Neural cell (in vitro differentiated cells): Measurements from ENCODE around the gene CEP192. TPM values are rescaled to one million over a fixed set of nuclear protein-coding genes. Genes with fewer than 3 reads are reported as not detected.

Experiments
- H2AFZ ChIP-seq: fragments of 200-600, 300-800 bp; sonication (generic), shearing (Covaris generic); 2 replicates; pipeline ENCODE4 v1.6.0; 2014; ENCODE audit warnings: low read depth, mild to moderate bottlenecking, antibody characterized with exemption, low read length, moderate library complexity
- H3F3A ChIP-seq: fragments of 200-600 bp; shearing (Covaris generic); 2 replicates; pipeline ENCODE4 v1.6.1; 2016; ENCODE audit warnings: mild to moderate bottlenecking, moderate library complexity, mixed read lengths, antibody characterized with exemption, low read length; ENCODE audit not compliant: insufficient read depth, poor library complexity, severe bottlenecking
- H3K27ac ChIP-seq: fragments of 200-600, 300-800 bp; sonication (generic), shearing (Covaris generic); 2 replicates; pipeline ENCODE4 v1.5.1; 2014; ENCODE audit warnings: mild to moderate bottlenecking, low read length, moderate library complexity
- H3K27me3 ChIP-seq: fragments of 300-800, 200-600 bp; sonication (generic), shearing (Covaris generic); 2 replicates; pipeline ENCODE4 v1.6.0; 2014; ENCODE audit warnings: mild to moderate bottlenecking, low read depth, low read length, moderate library complexity; ENCODE audit not compliant: insufficient read depth
- H3K36me3 ChIP-seq: fragments of 300-800, 200-600 bp; sonication (generic), shearing (Covaris generic); 2 replicates; pipeline ENCODE4 v1.5.1; 2014; ENCODE audit warnings: mild to moderate bottlenecking, antibody characterized with exemption, low read length, moderate library complexity; ENCODE audit not compliant: insufficient read depth
- H3K4me2 ChIP-seq: fragments of 300-800, 200-600 bp; sonication (generic), shearing (Covaris generic); 2 replicates; pipeline ENCODE4 v1.6.0; 2014; ENCODE audit warnings: mild to moderate bottlenecking, low read length
- H3K4me3 ChIP-seq: fragments of 300-800, 200-600 bp; sonication (generic), shearing (Covaris generic); 2 replicates; pipeline ENCODE4 v1.5.1; 2014; ENCODE audit warnings: mild to moderate bottlenecking, low read length, moderate library complexity
- H3K79me2 ChIP-seq: fragments of 200-600 bp; shearing (Covaris generic); replicated peaks from 2 replicates; pipeline ENCODE4 v1.6.0; 2014; ENCODE audit warnings: mild to moderate bottlenecking, low read length, moderate library complexity; ENCODE audit not compliant: insufficient read depth
- H3K9ac ChIP-seq: fragments of 300-800, 200-600 bp; sonication (generic), shearing (Covaris generic); 2 replicates; pipeline ENCODE4 v1.6.1; 2016; ENCODE audit warnings: mild to moderate bottlenecking, low read length, mixed read lengths
- H3K9me2 ChIP-seq: fragments of 200-600 bp; shearing (Covaris generic); 2 replicates; pipeline ENCODE4 v1.6.1; 2016; ENCODE audit warnings: mild to moderate bottlenecking, low read length, mixed read lengths; ENCODE audit not compliant: insufficient read depth
- H3K9me3 ChIP-seq: fragments of 200-600, 300-800 bp; sonication (generic), shearing (Covaris generic); 2 replicates; pipeline ENCODE4 v1.6.1; 2016; ENCODE audit warnings: mild to moderate bottlenecking, mixed run types, low read length, moderate library complexity, mixed read lengths
- H4K20me1 ChIP-seq: fragments of 200-600 bp; shearing (Covaris generic); 2 replicates; pipeline ENCODE4 v1.6.1; 2016; ENCODE audit warnings: mild to moderate bottlenecking, mixed run types; ENCODE audit not compliant: insufficient read depth
- CTCF ChIP-seq: fragments of 450-650 bp; IDR thresholded peaks from 2 replicates; pipeline ENCODE4 v1.5.1; 2014; ENCODE audit warnings: antibody characterized with exemption, mild to moderate bottlenecking, moderate library complexity; ENCODE audit not compliant: poor library complexity, severe bottlenecking
- EP300 ChIP-seq: fragments of 450-650 bp; conservative IDR thresholded peaks from 2 replicates; pipeline ENCODE4 v1.6.1; 2014; ENCODE audit warnings: antibody characterized with exemption, mild to moderate bottlenecking, moderate library complexity; ENCODE audit not compliant: poor library complexity, severe bottlenecking
- EZH2 ChIP-seq: fragments of 200-600, 300-800 bp; shearing (Covaris generic), sonication (generic); IDR thresholded peaks from 2 replicates; pipeline ENCODE4 v1.6.1; 2014; ENCODE audit warnings: antibody characterized with exemption, low read length, borderline replicate concordance, mild to moderate bottlenecking; ENCODE audit not compliant: insufficient read depth, poor library complexity, severe bottlenecking
- MXI1 ChIP-seq: fragments of 450-650 bp; conservative IDR thresholded peaks from 2 replicates; pipeline ENCODE4 v1.6.1; 2014; ENCODE audit warnings: antibody characterized with exemption, mild to moderate bottlenecking; ENCODE audit not compliant: poor library complexity, severe bottlenecking
- POLR2AphosphoS5 ChIP-seq: IDR thresholded peaks from 2 replicates; pipeline ENCODE4 v1.6.1; 2012
- RAD21 ChIP-seq: fragments of 450-650 bp; conservative IDR thresholded peaks from 2 replicates; pipeline ENCODE4 v1.6.1; 2014; ENCODE audit warnings: antibody characterized with exemption, mild to moderate bottlenecking, moderate library complexity
- REST ChIP-seq: IDR thresholded peaks from 2 replicates; pipeline ENCODE4 v1.6.1; 2012; ENCODE audit warnings: borderline replicate concordance
- SMC3 ChIP-seq: fragments of 450-650 bp; conservative IDR thresholded peaks from 2 replicates; pipeline ENCODE4 v1.6.1; 2014; ENCODE audit warnings: antibody characterized with exemption, mild to moderate bottlenecking, moderate library complexity; ENCODE audit not compliant: poor library complexity
- TAF1 ChIP-seq: IDR thresholded peaks from 2 replicates; pipeline ENCODE4 v1.6.1; 2012; ENCODE audit warnings: low read depth
- polyA plus RNA-seq: library from polyadenylated mRNA; depleted of rRNA; stranded (reverse); fragments of >200 nt; gene quantifications from 2 replicates; pipeline ENCODE4 v1.2.3, GENCODE V29; 2014

Gene CEP192
- polyA plus RNA-seq, 1 donor from 2014 or later: 28.1 TPM

- Histone ChIP-seq H3K79me2 (no peaks in the 10 kb centered on the region), H3K27me3 (no peaks in the 10 kb centered on the region), H4K20me1 (no peaks in the 10 kb centered on the region), H3K27ac (no peak overlapping the region), H3K36me3 (peaks cover 4% of the 10 kb centered on the region), H3K4me2 (no peak overlapping the region), H3K4me3 (no peak overlapping the region), H3K9ac (no peak overlapping the region), H3F3A (no peaks in the 10 kb centered on the region), H3K9me3 (no peaks in the 10 kb centered on the region), H2AFZ (no peak overlapping the region), H3K9me2 (no peaks in the 10 kb centered on the region)
- TF ChIP-seq EP300: no peak
- no peak for TF ChIP-seq REST
- no peak for TF ChIP-seq SMC3
- no peak for TF ChIP-seq EZH2
- no peak for TF ChIP-seq CTCF
These were observed 63.2 kb downstream of the CEP192 start for GRCh38 chr18:13054336-13054735.

GRCh38 chr18:13061630-13062189, 70.5 kb downstream of the CEP192 start:
- no peaks in the 10 kb centered on the region for H3K79me2 ChIP-seq
- no peaks in the 10 kb centered on the region for H3K27me3 ChIP-seq
- no peak overlapping the region for H3K4me3 ChIP-seq
- TF ChIP-seq SMC3 (no peak), TAF1 (no peak), REST (no peak), RAD21 (no peak), EZH2 (no peak), EP300 (no peak), MXI1 (no peak), CTCF (no peak), POLR2AphosphoS5 (no peak)
- H3K9ac ChIP-seq: no peak overlapping the region
- H3F3A ChIP-seq: no peaks in the 10 kb centered on the region
- H3K9me2 ChIP-seq: no peaks in the 10 kb centered on the region
- no peak overlapping the region for H3K27ac ChIP-seq
- H3K36me3 ChIP-seq: no peaks in the 10 kb centered on the region
- H2AFZ ChIP-seq: no peak overlapping the region
- H3K4me2 ChIP-seq: no peak overlapping the region
- no peaks in the 10 kb centered on the region for H4K20me1 ChIP-seq
- no peaks in the 10 kb centered on the region for H3K9me3 ChIP-seq
